ENCODE results near the gene RPSA.
"Not testable (repeated sequence)": the region's sequence is repeated elsewhere in the genome, so short reads cannot be mapped to it uniquely, and the experiment has no call there.

Gene RPSA

GRCh38 chr3:39448506-39449233 is 42.1 kb downstream of the RPSA start:
- H3K9me3 Mint-ChIP-seq: no peaks in the 10 kb centered on the region
- H3K27ac Mint-ChIP-seq: no peak overlapping the region
- ATAC-seq (no peak), DNase-seq (no peak)
- no peak overlapping the region for H3K4me3 Mint-ChIP-seq
- no peaks in the 10 kb centered on the region for H3K36me3 Mint-ChIP-seq (ENCODE audit: low read depth)
- peaks cover 2% of the 10 kb centered on the region for H3K27me3 Mint-ChIP-seq
- peaks cover 4% of the 10 kb centered on the region for H3K4me1 Mint-ChIP-seq

GRCh38 chr3:39449796-39450195 is 43.3 kb downstream of the RPSA start:
- no peak overlapping the region for H3K27ac Mint-ChIP-seq
- ATAC-seq: no peak

GRCh38 chr3:39453134-39453533 is 46.6 kb downstream of the RPSA start:
- no peaks in the 10 kb centered on the region for H3K36me3 Mint-ChIP-seq (ENCODE audit: low read depth)
- no peak overlapping the region for H3K27ac Mint-ChIP-seq
- no peaks in the 10 kb centered on the region for H3K9me3 Mint-ChIP-seq
- H3K27me3 Mint-ChIP-seq: peaks cover 2% of the 10 kb centered on the region
- no peak overlapping the region for H3K4me3 Mint-ChIP-seq
- H3K4me1 Mint-ChIP-seq: no peaks in the 10 kb centered on the region
- ATAC-seq (no peak), DNase-seq (no peak)

More at GRCh38 chr3:39449796-39450195, 43.3 kb downstream of the RPSA start:
- H3K4me1 Mint-ChIP-seq: peaks cover 4% of the 10 kb centered on the region
- no peak overlapping the region for H3K4me3 Mint-ChIP-seq
- no peaks in the 10 kb centered on the region for H3K36me3 Mint-ChIP-seq (ENCODE audit: low read depth)
- peaks cover 2% of the 10 kb centered on the region for H3K27me3 Mint-ChIP-seq
- H3K9me3 Mint-ChIP-seq: no peaks in the 10 kb centered on the region
- no peak for DNase-seq

DNA sequence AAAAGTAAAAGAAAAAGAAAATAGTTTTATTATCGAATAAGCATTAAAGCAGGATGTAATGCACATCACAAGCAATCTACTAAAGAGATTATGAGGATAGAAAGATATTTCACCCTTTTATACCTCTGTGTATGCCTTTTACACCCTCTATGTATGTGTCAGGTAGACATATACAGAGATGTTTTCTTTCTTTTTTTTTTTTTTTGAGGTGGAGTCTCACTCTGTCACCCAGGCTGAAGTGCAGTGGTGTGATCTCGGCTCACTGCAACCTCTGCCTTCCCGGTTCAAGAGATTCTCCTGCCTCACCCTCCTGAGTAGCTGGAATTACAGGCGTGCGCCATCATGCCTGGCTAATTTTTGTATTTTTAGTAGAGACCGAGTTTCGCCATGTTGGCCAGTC is 47.4 kb downstream of the RPSA start:
- H3K4me3 Mint-ChIP-seq; H3K4me1 Mint-ChIP-seq; H3K27me3 Mint-ChIP-seq; H3K9me3 Mint-ChIP-seq; H3K36me3 Mint-ChIP-seq (ENCODE audit: low read depth); H3K27ac Mint-ChIP-seq; DNase-seq; ATAC-seq: not testable (repeated sequence)

- Mint-ChIP-seq H3K4me3 (no peak overlapping the region), H3K27me3 (peaks cover 2% of the 10 kb centered on the region), H3K4me1 (no peaks in the 10 kb centered on the region), H3K36me3 (ENCODE audit: low read depth) (no peaks in the 10 kb centered on the region), H3K9me3 (no peaks in the 10 kb centered on the region), H3K27ac (no peak overlapping the region)
- no peak for DNase-seq
- no peak for ATAC-seq
Measured at GRCh38 chr3:39454591-39455217, 48.2 kb downstream of the RPSA start.

GRCh38 chr3:39456159-39456558 is 49.6 kb downstream of the RPSA start:
- no peaks in the 10 kb centered on the region for H3K9me3 Mint-ChIP-seq
- no peaks in the 10 kb centered on the region for H3K36me3 Mint-ChIP-seq (ENCODE audit: low read depth)
- no peak overlapping the region for H3K4me3 Mint-ChIP-seq
- no peak overlapping the region for H3K27ac Mint-ChIP-seq
- DNase-seq (no peak), ATAC-seq (no peak)
- no peaks in the 10 kb centered on the region for H3K4me1 Mint-ChIP-seq
- peaks cover 2% of the 10 kb centered on the region for H3K27me3 Mint-ChIP-seq

GRCh38 chr3:39457361-39457760 is 50.8 kb downstream of the RPSA start:
- Mint-ChIP-seq H3K4me3 (no peak overlapping the region), H3K27ac (no peak overlapping the region), H3K36me3 (ENCODE audit: low read depth) (no peaks in the 10 kb centered on the region), H3K9me3 (no peaks in the 10 kb centered on the region), H3K27me3 (peaks cover 3% of the 10 kb centered on the region), H3K4me1 (no peaks in the 10 kb centered on the region)
- ATAC-seq: no peak
- DNase-seq: no peak

GRCh38 chr3:39458579-39458978 is 52.1 kb downstream of the RPSA start:
- H3K27ac Mint-ChIP-seq; DNase-seq; H3K9me3 Mint-ChIP-seq; H3K4me3 Mint-ChIP-seq; H3K4me1 Mint-ChIP-seq; ATAC-seq; H3K36me3 Mint-ChIP-seq (ENCODE audit: low read depth); H3K27me3 Mint-ChIP-seq: not testable (repeated sequence)

DNA sequence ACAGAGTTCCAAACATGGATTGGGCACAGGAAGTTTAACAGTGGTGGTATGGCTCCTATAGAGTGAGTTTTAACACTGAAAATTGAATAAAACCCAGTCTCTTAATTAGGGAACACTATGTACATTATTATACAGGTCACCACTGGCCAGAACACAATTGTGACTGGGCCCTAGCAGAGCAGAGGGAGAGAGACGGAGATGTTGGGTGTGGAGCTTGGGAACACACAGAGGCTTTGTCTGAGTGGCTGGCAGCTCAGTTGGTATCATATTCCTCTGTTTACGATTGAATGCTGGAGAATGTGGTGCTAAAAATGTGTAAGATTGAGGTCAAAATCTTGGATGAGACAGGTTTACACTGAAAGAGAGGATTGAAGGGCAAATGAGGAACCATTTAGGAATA is 54.2 kb downstream of the RPSA start:
- H3K4me3 Mint-ChIP-seq: no peak overlapping the region

More for the DNA sequence above, 54.2 kb downstream of the RPSA start:
- H3K9me3 Mint-ChIP-seq: no peaks in the 10 kb centered on the region
- no peaks in the 10 kb centered on the region for H3K4me1 Mint-ChIP-seq
- peaks cover 4% of the 10 kb centered on the region for H3K27me3 Mint-ChIP-seq
- no peaks in the 10 kb centered on the region for H3K36me3 Mint-ChIP-seq (ENCODE audit: low read depth)
- DNase-seq: no peak
- ATAC-seq: no peak
- H3K27ac Mint-ChIP-seq: no peak overlapping the region

Data from activated naive CD8-positive, alpha-beta T cell treated with anti-CD3 and anti-CD28 coated beads, Interleukin-2, amount 50 U/mL, for 24 hours (primary cell).